GM19351 (cell line): ENCODE results near the gene TLE1.

Source experiments
- ATAC-seq: cut with Tn5 transposase; IDR thresholded peaks from one replicate; pipeline ENCODE4 v1.9.1; 2021; ENCODE audit warnings: mild to moderate bottlenecking, moderate library complexity; ENCODE audit not compliant: unreplicated experiment

Gene TLE1

DNA sequence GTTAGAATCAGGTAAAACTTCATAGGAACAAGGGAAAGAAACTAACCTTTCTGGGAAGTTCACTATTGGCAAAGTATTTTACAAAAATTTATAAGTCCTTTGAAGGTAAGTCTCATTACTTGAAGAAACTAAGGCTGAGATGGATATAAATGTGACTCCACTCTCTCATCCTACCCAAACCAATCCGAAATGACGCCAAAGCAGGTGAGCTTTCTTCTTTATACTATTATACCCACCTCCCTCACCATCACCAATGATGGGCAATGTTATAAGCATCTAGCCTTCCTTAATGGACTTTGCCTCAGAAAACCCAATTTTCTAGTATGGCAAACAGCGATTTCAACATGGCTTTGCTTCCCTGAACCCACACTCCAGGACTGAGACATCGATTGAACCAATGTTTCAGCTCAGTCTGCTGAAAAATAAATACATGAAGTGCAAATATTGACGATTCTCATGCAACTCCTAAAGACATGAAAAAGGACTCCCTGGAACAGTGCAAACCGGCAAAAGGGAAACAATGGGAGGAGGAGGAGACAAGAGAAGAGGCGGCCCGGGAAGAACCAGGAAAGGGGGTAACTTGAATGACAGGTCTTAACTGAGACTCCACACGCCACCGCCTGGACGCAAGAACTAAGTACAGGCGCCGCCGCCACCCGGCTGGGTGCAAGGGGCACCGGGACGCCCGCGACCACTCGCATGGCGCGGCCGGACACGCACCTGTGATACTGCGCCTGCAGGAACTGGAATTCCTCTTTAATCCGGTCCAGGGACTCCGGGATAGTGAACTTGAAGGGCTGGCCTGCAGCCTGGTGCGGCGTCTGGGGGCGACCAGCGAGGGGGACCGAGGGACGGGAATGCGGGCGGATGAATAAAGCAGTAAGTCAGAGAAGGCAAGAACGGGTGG lies 2.5 kb downstream of the TLE1 start:
- peak; percentile 23 for ATAC-seq

DNA sequence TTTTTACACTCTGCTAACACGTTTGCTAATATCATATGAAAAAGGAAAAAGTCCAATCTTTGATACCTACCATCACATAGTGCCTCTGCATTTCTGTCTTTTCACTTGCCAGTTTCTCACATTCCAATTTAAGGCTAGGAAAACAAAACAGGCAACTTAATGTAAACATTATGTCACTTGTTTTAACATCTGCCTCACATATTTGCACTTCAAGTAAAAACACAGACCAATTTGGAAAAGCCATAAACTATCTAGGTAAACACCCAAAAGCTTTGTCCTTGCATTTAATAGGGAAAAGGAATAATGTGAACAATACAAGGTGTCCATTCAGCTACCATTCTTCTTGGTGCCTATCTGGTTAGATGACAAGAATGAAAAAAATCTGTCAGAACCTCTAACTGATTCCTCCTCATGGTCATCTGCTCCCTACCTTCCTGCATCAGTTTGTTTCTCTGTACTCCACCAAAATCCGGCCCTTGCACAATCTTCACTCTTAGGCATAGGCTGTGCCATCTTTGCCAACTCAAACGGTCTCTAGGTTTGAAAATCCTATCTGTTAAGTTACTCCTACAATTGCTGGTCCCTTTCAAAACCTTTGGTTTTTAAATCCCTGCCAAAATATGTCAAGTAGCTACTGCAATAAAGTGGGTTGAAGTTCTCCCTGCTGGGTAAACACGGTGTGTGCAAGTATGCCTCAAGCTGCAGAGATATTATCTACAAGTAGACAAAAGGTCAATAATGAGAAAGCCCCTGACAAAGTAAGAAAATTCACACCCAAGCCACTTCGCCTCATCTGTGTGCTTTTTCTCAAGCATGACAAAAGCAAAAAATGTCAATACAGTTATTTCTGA lies 3.4 kb downstream of the TLE1 start:
- ATAC-seq, result no peak

- ATAC-seq, result no peak
Observed at GRCh38 chr9:81684635-81685034, 4.7 kb downstream of the TLE1 start.

DNA sequence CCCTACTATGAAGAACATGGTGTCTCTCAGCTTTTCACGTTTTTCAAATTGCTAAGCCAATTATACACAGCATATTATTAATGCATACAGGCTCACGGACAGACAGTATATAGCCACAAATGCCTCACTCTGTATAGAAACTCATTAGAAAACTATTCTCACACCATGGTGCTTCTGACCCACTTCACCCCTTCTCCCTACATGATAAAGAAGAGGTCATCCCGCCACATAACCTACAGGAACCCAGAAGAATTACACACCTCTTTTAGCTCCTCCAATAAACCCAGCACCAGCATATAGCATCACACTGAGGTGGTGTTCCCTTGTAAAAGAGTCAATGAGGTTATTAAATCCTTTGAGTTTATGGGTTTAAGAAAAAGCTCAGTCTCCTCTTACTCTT lies 5.6 kb downstream of the TLE1 start:
- no peak for ATAC-seq

GRCh38 chr9:81683238-81683637 lies 6.1 kb downstream of the TLE1 start:
- ATAC-seq, result no peak

GRCh38 chr9:81682797-81683196 lies 6.5 kb downstream of the TLE1 start:
- no peak for ATAC-seq

DNA sequence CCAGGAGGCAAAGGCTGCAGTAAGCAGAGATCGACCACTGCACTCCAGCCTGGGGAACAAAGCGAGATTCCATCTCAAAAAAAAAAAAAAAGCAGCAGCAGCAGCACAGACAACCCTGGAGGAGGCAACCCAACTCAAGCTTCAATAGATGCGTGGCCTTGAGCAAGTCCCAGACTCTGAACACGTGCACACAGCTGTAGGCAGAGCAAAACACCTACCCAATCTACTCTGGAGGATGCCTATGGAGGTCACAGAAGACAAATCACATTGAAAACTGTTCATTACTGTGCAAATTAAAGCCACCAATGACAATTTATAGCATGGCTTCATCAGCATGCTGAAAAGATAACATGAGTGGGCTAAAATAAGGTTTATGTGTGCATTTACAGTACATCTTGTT lies 7.2 kb downstream of the TLE1 start:
- no peak for ATAC-seq

GRCh38 chr9:81680506-81680905 lies 8.8 kb downstream of the TLE1 start:
- no peak for ATAC-seq

DNA sequence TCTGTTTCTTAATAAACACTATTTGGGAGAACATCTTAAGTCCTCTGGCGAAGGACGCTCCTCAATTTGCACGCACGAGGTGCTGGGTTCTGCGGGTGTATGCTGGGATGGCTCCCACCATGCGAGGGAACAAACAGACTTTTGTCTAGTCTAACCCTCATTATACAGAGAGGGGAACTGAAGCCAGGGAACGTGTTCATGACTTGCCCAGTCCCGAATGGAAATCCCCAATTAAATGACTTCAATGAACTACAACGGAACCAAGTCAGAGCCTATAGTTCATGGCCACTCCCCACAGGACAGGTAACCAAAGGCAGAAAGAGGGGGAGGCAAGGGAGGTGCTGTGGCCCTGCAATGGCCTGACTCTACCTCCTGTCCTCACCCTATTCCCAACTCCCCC lies 9.3 kb downstream of the TLE1 start:
- ATAC-seq, result no peak

DNA sequence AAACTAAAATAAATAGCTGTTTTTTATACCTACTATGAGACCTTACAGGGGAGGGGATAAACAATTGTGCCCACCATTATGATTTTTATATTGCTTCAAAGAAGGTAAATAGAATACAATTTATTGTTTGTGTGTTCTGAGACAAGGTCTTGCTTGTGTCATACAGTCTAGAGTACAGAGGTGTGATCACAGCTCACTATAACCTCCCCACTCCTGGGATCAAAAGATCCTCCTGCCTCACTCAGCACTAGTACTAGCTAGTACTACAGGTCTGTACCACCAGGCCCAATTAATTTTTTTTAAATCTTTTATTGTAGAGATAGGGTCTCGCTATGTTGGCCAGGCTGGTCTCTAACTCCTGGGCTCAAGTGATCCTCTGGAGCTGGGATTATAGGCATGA lies 11.3 kb downstream of the TLE1 start:
- ATAC-seq, result no peak

DNA sequence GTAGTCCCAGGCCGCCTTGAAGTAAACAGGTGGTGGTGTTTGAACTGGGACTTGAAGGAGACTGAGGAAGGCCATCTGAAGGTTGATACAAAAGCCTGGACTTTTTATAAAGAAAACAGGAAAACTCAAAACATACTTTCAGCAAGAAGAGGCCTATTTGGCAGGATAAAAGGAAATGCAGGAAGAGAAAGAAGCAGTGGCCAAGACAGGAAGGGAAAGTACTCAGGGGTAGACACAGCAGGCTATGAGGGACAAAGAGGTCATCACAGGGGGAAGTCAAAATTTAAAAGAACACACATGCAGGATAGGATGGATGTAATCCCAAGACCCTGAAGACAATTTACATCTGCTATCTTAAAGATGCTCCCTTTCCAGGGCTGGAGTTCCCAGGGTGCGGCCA lies 13.0 kb downstream of the TLE1 start:
- ATAC-seq, result no peak

DNA sequence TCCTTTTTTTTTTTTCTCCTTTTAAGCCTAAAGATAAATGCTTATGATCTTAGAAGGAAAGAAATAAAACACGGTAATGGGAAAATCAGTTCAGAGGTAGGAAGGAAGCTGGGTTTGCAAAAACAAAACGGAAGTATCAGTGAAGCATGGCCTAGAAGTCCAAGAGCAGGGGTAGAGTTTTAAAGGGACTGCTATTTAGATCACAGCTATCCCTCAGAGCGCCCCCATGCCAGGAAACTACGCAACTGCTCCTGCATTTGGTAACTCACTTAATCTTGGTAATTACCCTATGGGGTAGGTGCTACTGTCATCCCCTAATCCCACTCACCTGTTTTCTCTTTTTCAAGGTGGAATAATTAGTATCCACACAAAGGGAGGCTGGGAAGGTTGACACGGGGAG lies 16.0 kb downstream of the TLE1 start:
- ATAC-seq, result no peak

- no peak for ATAC-seq
Observed at GRCh38 chr9:81671880-81672280, 17.5 kb downstream of the TLE1 start.

DNA sequence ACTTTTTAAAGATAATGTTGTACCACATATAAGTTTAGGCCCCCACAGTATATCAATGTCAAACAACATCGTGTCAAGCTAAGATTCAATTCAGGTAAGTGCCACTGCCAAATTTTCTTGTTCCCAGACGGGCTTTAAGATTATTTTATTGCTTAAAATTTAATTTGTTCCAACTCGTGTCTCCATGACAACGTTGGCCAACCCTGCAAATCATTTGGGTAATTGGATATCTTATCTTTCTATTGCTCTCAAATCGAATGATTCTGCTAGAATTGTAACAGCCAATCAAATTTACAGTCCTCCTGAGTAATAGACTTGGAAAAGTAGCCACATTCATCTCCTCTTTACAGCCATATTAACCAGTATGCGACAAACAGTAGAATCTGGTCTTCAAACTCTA lies 19.5 kb downstream of the TLE1 start:
- no peak for ATAC-seq

- ATAC-seq, result no peak
Observed at GRCh38 chr9:81669041-81669651, 20.2 kb downstream of the TLE1 start.

GRCh38 chr9:81666123-81666522 lies 23.2 kb downstream of the TLE1 start:
- ATAC-seq, result no peak

DNA sequence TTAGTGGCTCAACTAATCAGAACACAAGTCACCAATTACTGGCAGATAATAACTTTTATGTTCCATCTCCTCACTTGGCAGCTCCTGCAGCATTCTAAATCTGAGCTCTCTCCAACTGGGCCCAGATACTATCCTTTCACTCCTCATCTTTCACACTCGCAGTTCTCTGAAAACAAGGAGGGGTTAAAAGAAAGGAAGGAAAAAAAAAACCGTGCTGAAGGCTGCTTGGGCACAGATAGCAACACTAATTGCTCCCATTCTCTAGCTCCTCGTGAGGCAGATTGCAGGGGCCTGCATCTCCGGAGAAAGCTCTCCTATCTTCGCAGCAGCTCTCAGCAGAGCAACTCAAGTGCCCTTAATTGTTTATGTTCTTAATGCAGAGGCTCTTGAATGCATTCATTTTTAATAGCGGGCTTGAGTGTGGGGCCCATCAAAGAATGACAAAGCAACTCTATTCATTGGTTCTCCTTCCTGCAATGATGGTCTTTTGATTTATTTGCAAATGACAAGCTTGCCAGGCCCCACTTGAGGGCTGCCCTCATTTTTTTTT lies 23.9 kb downstream of the TLE1 start:
- no peak for ATAC-seq

GRCh38 chr9:81664638-81665222 lies 24.6 kb downstream of the TLE1 start:
- ATAC-seq, result no peak

- no peak for ATAC-seq
Observed at GRCh38 chr9:81661339-81661738, 28.0 kb downstream of the TLE1 start.

DNA sequence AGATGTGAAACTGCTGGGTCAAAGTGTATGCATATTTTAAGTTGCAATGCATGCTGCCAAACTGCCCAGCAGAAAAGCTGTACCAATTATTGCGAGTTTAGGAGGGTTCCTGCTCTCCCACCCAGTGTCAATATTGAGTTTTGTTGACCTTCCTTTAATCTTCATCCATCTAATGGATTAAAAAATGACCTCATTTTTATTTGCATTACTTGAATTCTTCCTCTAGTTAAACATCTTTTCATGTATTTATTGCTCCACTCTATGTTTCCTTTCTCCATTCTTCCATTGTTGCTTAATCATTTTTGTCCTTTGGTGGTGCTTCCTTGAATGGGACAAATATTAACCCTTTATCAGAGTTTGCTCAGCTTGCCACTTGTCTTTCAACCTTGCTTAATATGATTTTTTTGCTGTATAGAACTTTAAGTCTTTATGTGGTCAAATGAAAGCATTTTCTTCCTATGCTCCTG lies 32.4 kb downstream of the TLE1 start:
- ATAC-seq, result no peak

- ATAC-seq, result peak; percentile 91
Observed at GRCh38 chr9:81656004-81656403, 33.3 kb downstream of the TLE1 start.
